Activated B cell treated with CpG ODN at 0.5 μM for 24 hours (primary cell): Measurements from ENCODE around the gene GRIK3. TPM values are rescaled to one million over a fixed set of nuclear protein-coding genes. Genes with fewer than 3 reads are reported as not detected.

Experiments
- ATAC-seq: fragments of 200-7000 bp; cut with Tn5 transposase; one replicate; pipeline ENCODE4 v1.10.0; 2021; ENCODE audit warnings: low read depth, mild to moderate bottlenecking, moderate library complexity
- CTCF ChIA-PET: fragments of 350-600 bp; sonication (Branson Sonifier 250); formaldehyde crosslinking; loops from one replicate; lab custom pipeline; 2021; ENCODE audit warnings: antibody characterized with exemption; lab: Charles Lee
- POLR2A ChIA-PET: fragments of 350-600 bp; sonication (Branson Sonifier 250); formaldehyde crosslinking; loops from one replicate; lab custom pipeline; 2021; ENCODE audit warnings: antibody characterized with exemption; lab: Charles Lee
- DNase-seq: peaks from one replicate; pipeline ENCODE4 v3.0.0; 2022
- H3K27ac Mint-ChIP-seq: one replicate; pipeline ENCODE4 v1.8.0; 2020; ENCODE audit warnings: mixed read lengths
- H3K27me3 Mint-ChIP-seq: one replicate; pipeline ENCODE4 v1.8.0; 2021; ENCODE audit warnings: mixed read lengths
- H3K36me3 Mint-ChIP-seq: one replicate; pipeline ENCODE4 v1.8.0; 2021; ENCODE audit warnings: low read depth, mixed read lengths
- H3K4me1 Mint-ChIP-seq: one replicate; pipeline ENCODE4 v1.8.0; 2021; ENCODE audit warnings: mixed read lengths
- H3K4me3 Mint-ChIP-seq: one replicate; pipeline ENCODE4 v1.8.0; 2020; ENCODE audit warnings: mild to moderate bottlenecking, mixed read lengths
- H3K9me3 Mint-ChIP-seq: one replicate; pipeline ENCODE4 v1.8.0; 2020; ENCODE audit warnings: mixed read lengths
- CTCF ChIP-seq: fragments of 200-600 bp; IDR thresholded peaks from one replicate; pipeline ENCODE4 v1.8.0; 2022; ENCODE audit warnings: antibody characterized with exemption, mild to moderate bottlenecking
- intact Hi-C: fragments of 100-400 bp; cut with micrococcal nuclease; formaldehyde crosslinking; loops from one replicate; pipeline ENCODE4 v1.15.1; 2024
- total RNA-seq: library from RNA; stranded (reverse); gene quantifications from 2 replicates; pipeline ENCODE4 v1.2.3, GENCODE V29; 2022

Gene GRIK3
- total RNA-seq, 1 donor from 2014 or later, result 0.35 TPM

- Mint-ChIP-seq H3K4me1 (no peaks in the 10 kb centered on the region), H3K27me3 (peaks cover 9% of the 10 kb centered on the region), H3K27ac (no peak overlapping the region), H3K4me3 (no peak overlapping the region), H3K36me3 (no peaks in the 10 kb centered on the region), H3K9me3 (no peaks in the 10 kb centered on the region)
- TF ChIP-seq CTCF, result no peak
- DNase-seq (no peak), ATAC-seq (no peak)
- CTCF ChIA-PET, result no interaction called here
- POLR2A ChIA-PET, result no interaction called here
- intact Hi-C loops, result no loop called here
These were observed 43.4 kb downstream of the GRIK3 start for GRCh38 chr1:36990928-36991327.

GRCh38 chr1:36989241-36989640, 45.1 kb downstream of the GRIK3 start:
- Mint-ChIP-seq H3K36me3 (no peaks in the 10 kb centered on the region), H3K27me3 (peaks cover 5% of the 10 kb centered on the region), H3K9me3 (no peaks in the 10 kb centered on the region), H3K4me1 (no peaks in the 10 kb centered on the region), H3K27ac (no peak overlapping the region), H3K4me3 (no peak overlapping the region)
- ATAC-seq, result no peak
- ChIA-PET POLR2A (no interaction called here), CTCF (no interaction called here)
- TF ChIP-seq CTCF, result no peak
- DNase-seq, result no peak
- intact Hi-C loops, result no loop called here

- ATAC-seq, result no peak
- Mint-ChIP-seq H3K27ac (no peak overlapping the region), H3K27me3 (peaks cover 5% of the 10 kb centered on the region), H3K4me3 (no peak overlapping the region), H3K9me3 (no peaks in the 10 kb centered on the region), H3K36me3 (no peaks in the 10 kb centered on the region), H3K4me1 (no peaks in the 10 kb centered on the region)
- intact Hi-C loops, result no loop called here
- CTCF ChIA-PET, result no interaction called here
- POLR2A ChIA-PET, result no interaction called here
- no peak for DNase-seq
- no peak for TF ChIP-seq CTCF
These were observed 45.5 kb downstream of the GRIK3 start for GRCh38 chr1:36988741-36989193.

- POLR2A ChIA-PET, result no interaction called here
- H3K27ac Mint-ChIP-seq, result no peak overlapping the region
These were observed 46.0 kb downstream of the GRIK3 start for GRCh38 chr1:36988321-36988720.

GRCh38 chr1:36987276-36987675, 47.0 kb downstream of the GRIK3 start:
- Mint-ChIP-seq H3K9me3 (no peaks in the 10 kb centered on the region), H3K27me3 (peaks cover 6% of the 10 kb centered on the region), H3K4me1 (no peaks in the 10 kb centered on the region), H3K36me3 (no peaks in the 10 kb centered on the region), H3K4me3 (no peak overlapping the region), H3K27ac (no peak overlapping the region)
- TF ChIP-seq CTCF, result no peak
- no peak for ATAC-seq
- POLR2A ChIA-PET, result no interaction called here
- CTCF ChIA-PET, result no interaction called here
- intact Hi-C loops, result no loop called here
- no peak for DNase-seq

More at GRCh38 chr1:36988321-36988720, 46.0 kb downstream of the GRIK3 start:
- intact Hi-C loops, result no loop called here
- Mint-ChIP-seq H3K4me1 (no peaks in the 10 kb centered on the region), H3K36me3 (no peaks in the 10 kb centered on the region), H3K9me3 (no peaks in the 10 kb centered on the region), H3K4me3 (no peak overlapping the region), H3K27me3 (peaks cover 5% of the 10 kb centered on the region)
- ATAC-seq, result no peak
- TF ChIP-seq CTCF, result no peak
- DNase-seq, result no peak
- CTCF ChIA-PET, result no interaction called here
